DND-41 (cell line): ENCODE measurements around the gene TEX22.

Experiments used
- ATAC-seq: fragments of 200-7000 bp; cut with Tn5 transposase; 3 replicates; pipeline ENCODE4 v1.9.1; 2021; ENCODE audit warnings: low read depth; ENCODE audit not compliant: insufficient read depth
- DNase-seq: peaks from one replicate; pipeline ENCODE4 v3.0.0-alpha.2; 2020
- H2AFZ ChIP-seq: 2 replicates; pipeline ENCODE4 v1.6.0; 2012; ENCODE audit warnings: low read depth, low read length
- H3K27ac ChIP-seq: 2 replicates; pipeline ENCODE4 v1.5.1; 2012; ENCODE audit warnings: low read length, inconsistent platforms
- H3K27me3 ChIP-seq: fragments of 200-600 bp; sonication (generic); 2 replicates; pipeline ENCODE4 v1.6.0; 2012; ENCODE audit warnings: low read length, mild to moderate bottlenecking, inconsistent platforms; ENCODE audit not compliant: insufficient read depth, poor library complexity
- H3K36me3 ChIP-seq: 2 replicates; pipeline ENCODE4 v1.5.1; 2012; ENCODE audit warnings: low read length, inconsistent platforms; ENCODE audit not compliant: insufficient read depth
- H3K4me1 ChIP-seq: 2 replicates; pipeline ENCODE4 v1.5.1; 2012; ENCODE audit warnings: mild to moderate bottlenecking, low read length; ENCODE audit not compliant: insufficient read depth
- H3K4me2 ChIP-seq: 2 replicates; pipeline ENCODE4 v1.6.0; 2012; ENCODE audit warnings: mild to moderate bottlenecking, moderate library complexity, low read length, inconsistent platforms; ENCODE audit not compliant: insufficient read depth
- H3K4me3 ChIP-seq, 2 experiments: fragments of 200-600 bp in 1 of 2; shearing (Covaris generic) in 1 of 2; 2 replicates each; pipeline ENCODE4 v1.5.1; 2012 to 2016; ENCODE audit warnings: inconsistent platforms in 2 of 2, low read length in 2 of 2, mild to moderate bottlenecking in 2 of 2, low read depth in 1 of 2, moderate library complexity in 1 of 2
- H3K79me2 ChIP-seq: 2 replicates; pipeline ENCODE4 v1.6.0; 2012; ENCODE audit warnings: low read length, inconsistent platforms; ENCODE audit not compliant: insufficient read depth
- H3K9ac ChIP-seq: 2 replicates; pipeline ENCODE4 v1.6.0; 2012; ENCODE audit warnings: low read depth, mild to moderate bottlenecking, inconsistent platforms, low read length, moderate library complexity
- H3K9me3 ChIP-seq: 2 replicates; pipeline ENCODE4 v1.5.1; 2012; ENCODE audit warnings: low read length, moderate library complexity, mild to moderate bottlenecking, inconsistent platforms; ENCODE audit not compliant: insufficient read depth, severe bottlenecking
- H4K20me1 ChIP-seq: 2 replicates; pipeline ENCODE4 v1.6.0; 2012; ENCODE audit warnings: low read length; ENCODE audit not compliant: insufficient read depth
- EZH2 ChIP-seq: IDR thresholded peaks from 3 replicates; pipeline ENCODE4 v1.6.1; 2012; ENCODE audit warnings: borderline replicate concordance, low read depth, mild to moderate bottlenecking, moderate library complexity, low read length, inconsistent platforms; ENCODE audit not compliant: severe bottlenecking
- TF ChIP-seq, protein P1 (sequence below): IDR thresholded peaks from 2 replicates; pipeline ENCODE4 v1.5.1; 2012; ENCODE audit warnings: borderline replicate concordance, low read length, moderate library complexity, mild to moderate bottlenecking; ENCODE audit not compliant: poor library complexity, severe bottlenecking; ENCODE audit errors: extremely low read depth

TEX22 gene

DNA sequence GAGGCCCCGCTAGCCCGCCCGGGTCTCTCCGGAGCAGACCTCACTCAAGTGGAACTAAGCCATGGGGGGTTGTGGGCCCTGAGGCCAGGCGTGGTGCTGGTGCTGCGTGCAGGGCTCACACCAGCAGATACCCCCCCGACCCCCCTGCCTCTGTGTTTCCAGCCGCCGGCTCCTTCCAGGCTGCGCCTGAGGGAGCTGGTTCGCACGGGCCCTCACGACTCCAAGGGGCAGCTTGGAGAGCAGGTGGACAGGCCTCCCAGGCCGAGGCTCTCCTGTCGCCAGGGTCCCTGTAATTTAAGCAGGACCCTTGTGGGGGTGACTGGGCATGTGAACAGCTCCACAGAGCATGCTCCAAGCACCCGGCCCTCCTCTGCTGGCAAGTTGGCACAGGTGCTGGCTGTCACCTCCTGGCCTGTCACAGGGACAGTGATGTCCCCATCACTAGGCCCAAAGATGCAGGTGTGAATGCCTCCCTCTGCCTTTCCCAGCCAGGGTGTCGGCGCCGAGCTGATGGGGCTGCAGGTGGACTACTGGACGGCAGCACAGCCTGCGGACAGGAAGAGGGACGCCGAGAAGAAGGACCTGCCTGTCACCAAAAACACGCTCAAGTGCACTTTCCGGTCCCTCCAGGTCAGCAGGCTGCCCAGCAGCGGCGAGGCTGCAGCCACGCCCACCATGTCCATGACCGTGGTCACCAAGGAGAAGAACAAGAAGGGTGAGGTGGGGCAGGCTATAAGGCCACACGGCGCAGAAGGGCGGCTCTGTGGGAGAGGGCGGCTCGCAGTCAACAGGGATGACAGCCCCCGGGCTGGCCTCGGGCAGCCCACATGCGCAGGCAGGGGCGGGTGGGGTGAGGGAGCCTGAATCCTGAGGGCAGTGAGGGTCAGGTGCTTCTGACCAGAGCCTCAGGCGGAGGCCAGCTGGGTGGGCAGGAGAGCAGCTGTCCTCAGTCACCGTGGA, 5.9 kb upstream of the TEX22 start:
- Histone ChIP-seq H3K27ac (no peak overlapping the region), H4K20me1 (no peaks in the 10 kb centered on the region), H3K36me3 (peaks cover 5% of the 10 kb centered on the region), H3K79me2 (no peaks in the 10 kb centered on the region), H3K9me3 (no peaks in the 10 kb centered on the region), H3K4me1 (peaks cover 5% of the 10 kb centered on the region), H3K4me3 (no peak overlapping the region), H2AFZ (no peak overlapping the region), H3K27me3 (no peaks in the 10 kb centered on the region), H3K4me2 (no peak overlapping the region), H3K9ac (no peak overlapping the region)
- DNase-seq: no peak
- no peak for ATAC-seq
- TF ChIP-seq, protein P1, sequence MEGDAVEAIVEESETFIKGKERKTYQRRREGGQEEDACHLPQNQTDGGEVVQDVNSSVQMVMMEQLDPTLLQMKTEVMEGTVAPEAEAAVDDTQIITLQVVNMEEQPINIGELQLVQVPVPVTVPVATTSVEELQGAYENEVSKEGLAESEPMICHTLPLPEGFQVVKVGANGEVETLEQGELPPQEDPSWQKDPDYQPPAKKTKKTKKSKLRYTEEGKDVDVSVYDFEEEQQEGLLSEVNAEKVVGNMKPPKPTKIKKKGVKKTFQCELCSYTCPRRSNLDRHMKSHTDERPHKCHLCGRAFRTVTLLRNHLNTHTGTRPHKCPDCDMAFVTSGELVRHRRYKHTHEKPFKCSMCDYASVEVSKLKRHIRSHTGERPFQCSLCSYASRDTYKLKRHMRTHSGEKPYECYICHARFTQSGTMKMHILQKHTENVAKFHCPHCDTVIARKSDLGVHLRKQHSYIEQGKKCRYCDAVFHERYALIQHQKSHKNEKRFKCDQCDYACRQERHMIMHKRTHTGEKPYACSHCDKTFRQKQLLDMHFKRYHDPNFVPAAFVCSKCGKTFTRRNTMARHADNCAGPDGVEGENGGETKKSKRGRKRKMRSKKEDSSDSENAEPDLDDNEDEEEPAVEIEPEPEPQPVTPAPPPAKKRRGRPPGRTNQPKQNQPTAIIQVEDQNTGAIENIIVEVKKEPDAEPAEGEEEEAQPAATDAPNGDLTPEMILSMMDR: no peak
- no peak for TF ChIP-seq EZH2

GRCh38 chr14:105393151-105393550, 5.2 kb upstream of the TEX22 start:
- DNase-seq (no peak), ATAC-seq (no peak)
- Histone ChIP-seq H3K4me2 (no peak overlapping the region), H3K36me3 (peaks cover 3% of the 10 kb centered on the region; the same call in 1 of the 2 replicates), H3K9ac (no peak overlapping the region), H2AFZ (no peak overlapping the region), H3K9me3 (no peaks in the 10 kb centered on the region), H3K27me3 (no peaks in the 10 kb centered on the region), H4K20me1 (no peaks in the 10 kb centered on the region), H3K4me3 (no peak overlapping the region), H3K79me2 (no peaks in the 10 kb centered on the region), H3K4me1 (peaks cover 11% of the 10 kb centered on the region), H3K27ac (no peak overlapping the region)
- TF ChIP-seq, protein P1: no peak

- H3K27me3 ChIP-seq: no peaks in the 10 kb centered on the region
- no peak overlapping the region for H3K4me3 ChIP-seq
Observed at GRCh38 chr14:105394714-105395537, 3.4 kb upstream of the TEX22 start.

More at GRCh38 chr14:105394714-105395537, 3.4 kb upstream of the TEX22 start:
- no peaks in the 10 kb centered on the region for H3K9me3 ChIP-seq
- DNase-seq: no peak
- peaks cover 5% of the 10 kb centered on the region for H4K20me1 ChIP-seq
- H3K4me1 ChIP-seq: peaks cover 23% of the 10 kb centered on the region
- no peak overlapping the region for H2AFZ ChIP-seq
- ATAC-seq: no peak
- no peak overlapping the region for H3K4me2 ChIP-seq
- no peak overlapping the region for H3K9ac ChIP-seq
- H3K79me2 ChIP-seq: peaks cover 16% of the 10 kb centered on the region
- peaks cover 13% of the 10 kb centered on the region for H3K36me3 ChIP-seq
- TF ChIP-seq, protein P1: no peak
- no peak for TF ChIP-seq EZH2
- no peak overlapping the region for H3K27ac ChIP-seq
